ENCODE measurements around the gene HELQ. TPM values are rescaled to one million over a fixed set of nuclear protein-coding genes. Genes with fewer than 3 reads are reported as not detected.

Gene HELQ
- total and polyA plus RNA-seq, 2 of the 4 experiments (the other 2 are of a cell fraction), result 8.8 to 9.1 TPM

- peak; percentile 55; the same call in 1 of the 2 replicates for TF ChIP-seq MXI1 (IDR thresholded peaks at IDR 0.05; ENCODE audit: borderline replicate concordance, low read depth, low read length)
- no peak for TF ChIP-seq SMC3 (IDR thresholded peaks at IDR 0.05; ENCODE audit: low read depth, low read length)
- TF ChIP-seq BHLHE40 (IDR thresholded peaks at IDR 0.05; ENCODE audit: low read depth, low read length), result peak; percentile 100
- TF ChIP-seq, protein P1, sequence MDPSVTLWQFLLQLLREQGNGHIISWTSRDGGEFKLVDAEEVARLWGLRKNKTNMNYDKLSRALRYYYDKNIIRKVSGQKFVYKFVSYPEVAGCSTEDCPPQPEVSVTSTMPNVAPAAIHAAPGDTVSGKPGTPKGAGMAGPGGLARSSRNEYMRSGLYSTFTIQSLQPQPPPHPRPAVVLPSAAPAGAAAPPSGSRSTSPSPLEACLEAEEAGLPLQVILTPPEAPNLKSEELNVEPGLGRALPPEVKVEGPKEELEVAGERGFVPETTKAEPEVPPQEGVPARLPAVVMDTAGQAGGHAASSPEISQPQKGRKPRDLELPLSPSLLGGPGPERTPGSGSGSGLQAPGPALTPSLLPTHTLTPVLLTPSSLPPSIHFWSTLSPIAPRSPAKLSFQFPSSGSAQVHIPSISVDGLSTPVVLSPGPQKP (IDR thresholded peaks at IDR 0.05; ENCODE audit: borderline replicate concordance, low read depth, low read length), result no peak
- 0 out of 2 replicates have a peak, but pooled peaks have one; percentile 18 for TF ChIP-seq RFX5 (IDR thresholded peaks at IDR 0.05; ENCODE audit: low read depth, low read length)
- peak; percentile 83; the same call in 1 of the 2 replicates for TF ChIP-seq MAZ (IDR thresholded peaks at IDR 0.05; ENCODE audit: borderline replicate concordance, low read depth, low read length)
- no peak for TF ChIP-seq RAD21 (IDR thresholded peaks at IDR 0.05; ENCODE audit: low read length)
- 0 out of 2 replicates have a peak, but pooled peaks have one; percentile 10 for TF ChIP-seq MAFK (IDR thresholded peaks at IDR 0.05; ENCODE audit: low read depth, low read length)
- TF ChIP-seq FOS (IDR thresholded peaks at IDR 0.05; ENCODE audit: low read depth, low read length), result peak; percentile 56
Observed at GRCh38 chr4:83455281-83456183, at the start of gene HELQ, which contains the start of gene MRPS18C (continued).

Data from IMR-90 (cell line).